ENCODE results near the gene EGF.

Gene EGF

GRCh38 chr4:110004556-110004955, 91.9 kb downstream of the EGF start:
- peaks cover 3% of the 10 kb centered on the region for H3K27me3 Mint-ChIP-seq (ENCODE audit: low read depth, poor library complexity)
- H3K9me3 Mint-ChIP-seq: no peaks in the 10 kb centered on the region
- DNase-seq: no peak
- H3K4me3 Mint-ChIP-seq: no peak overlapping the region
- peaks cover 17% of the 10 kb centered on the region for H3K4me1 Mint-ChIP-seq
- no peak overlapping the region for H3K27ac Mint-ChIP-seq
- TF ChIP-seq CTCF (IDR thresholded peaks at IDR 0.05): no peak
- H3K36me3 Mint-ChIP-seq (ENCODE audit: low read depth): no peaks in the 10 kb centered on the region

- no peaks in the 10 kb centered on the region for H3K9me3 Mint-ChIP-seq
- DNase-seq: no peak
- H3K27ac Mint-ChIP-seq: no peak overlapping the region
- H3K36me3 Mint-ChIP-seq (ENCODE audit: low read depth): no peaks in the 10 kb centered on the region
- peaks cover 16% of the 10 kb centered on the region for H3K4me1 Mint-ChIP-seq
- no peak overlapping the region for H3K4me3 Mint-ChIP-seq
- no peaks in the 10 kb centered on the region for H3K27me3 Mint-ChIP-seq (ENCODE audit: low read depth, poor library complexity)
- peak; percentile 67 for TF ChIP-seq CTCF (IDR thresholded peaks at IDR 0.05)
Measured at GRCh38 chr4:110005461-110006056, 92.9 kb downstream of the EGF start.

- no peak for DNase-seq
- Mint-ChIP-seq H3K36me3 (ENCODE audit: low read depth) (no peaks in the 10 kb centered on the region), H3K27ac (no peak overlapping the region), H3K4me1 (peaks cover 16% of the 10 kb centered on the region), H3K9me3 (no peaks in the 10 kb centered on the region), H3K27me3 (ENCODE audit: low read depth, poor library complexity) (no peaks in the 10 kb centered on the region), H3K4me3 (no peak overlapping the region)
- no peak for TF ChIP-seq CTCF (IDR thresholded peaks at IDR 0.05)
Measured at GRCh38 chr4:110007217-110007616, 94.5 kb downstream of the EGF start.

- H3K36me3 Mint-ChIP-seq (ENCODE audit: low read depth): no peaks in the 10 kb centered on the region
Measured at GRCh38 chr4:110008540-110008939, 95.9 kb downstream of the EGF start.

GRCh38 chr4:110009550-110009949, 96.9 kb downstream of the EGF start:
- no peak overlapping the region for H3K4me3 Mint-ChIP-seq
- H3K4me1 Mint-ChIP-seq: peaks cover 16% of the 10 kb centered on the region
- TF ChIP-seq CTCF (IDR thresholded peaks at IDR 0.05): no peak
- H3K9me3 Mint-ChIP-seq: no peaks in the 10 kb centered on the region
- no peak overlapping the region for H3K27ac Mint-ChIP-seq
- no peaks in the 10 kb centered on the region for H3K27me3 Mint-ChIP-seq (ENCODE audit: low read depth, poor library complexity)
- no peaks in the 10 kb centered on the region for H3K36me3 Mint-ChIP-seq (ENCODE audit: low read depth)
- DNase-seq: no peak

More at GRCh38 chr4:110008540-110008939, 95.9 kb downstream of the EGF start:
- no peak for DNase-seq
- TF ChIP-seq CTCF (IDR thresholded peaks at IDR 0.05): no peak
- Mint-ChIP-seq H3K4me1 (peaks cover 16% of the 10 kb centered on the region), H3K4me3 (no peak overlapping the region), H3K27me3 (ENCODE audit: low read depth, poor library complexity) (no peaks in the 10 kb centered on the region), H3K9me3 (no peaks in the 10 kb centered on the region), H3K27ac (no peak overlapping the region)

GRCh38 chr4:110010797-110011196, 98.1 kb downstream of the EGF start:
- no peak overlapping the region for H3K27ac Mint-ChIP-seq
- peaks cover 16% of the 10 kb centered on the region for H3K4me1 Mint-ChIP-seq
- H3K27me3 Mint-ChIP-seq (ENCODE audit: low read depth, poor library complexity): no peaks in the 10 kb centered on the region
- no peak for TF ChIP-seq CTCF (IDR thresholded peaks at IDR 0.05)
- no peak overlapping the region for H3K4me3 Mint-ChIP-seq
- DNase-seq: no peak
- no peaks in the 10 kb centered on the region for H3K9me3 Mint-ChIP-seq
- H3K36me3 Mint-ChIP-seq (ENCODE audit: low read depth): no peaks in the 10 kb centered on the region
